ENCODE data around the gene CDH13.

The CDH13 gene

GRCh38 chr16:82660075-82660645, 33.4 kb downstream of the CDH13 start:
- no peak for DNase-seq (ENCODE audit: extremely low spot score)
- ChIA-PET CTCF (interaction anchor here (1.2 to 1.5 kb wide), 3 partner anchors 11 to 145 kb away, joined by 3 to 6 read pairs (median 3); no protein-coding TSS in a partner anchor), POLR2A (no interaction called here)
- TF ChIP-seq CTCF (IDR thresholded peaks at IDR 0.05; ENCODE audit: control extremely low read depth, extremely low read depth, low read depth, missing control alignments), result no peak

GRCh38 chr16:82660966-82661365, 34.2 kb downstream of the CDH13 start:
- ChIA-PET CTCF (interaction anchor here (1.2 to 1.5 kb wide), 3 partner anchors 10 to 144 kb away, joined by 3 to 6 read pairs (median 3); no protein-coding TSS in a partner anchor), POLR2A (no interaction called here)
- TF ChIP-seq CTCF (IDR thresholded peaks at IDR 0.05; ENCODE audit: control extremely low read depth, extremely low read depth, low read depth, missing control alignments), result no peak
- DNase-seq (ENCODE audit: extremely low spot score), result no peak

- no peak for DNase-seq (ENCODE audit: extremely low spot score)
- POLR2A ChIA-PET, result no interaction called here
- CTCF ChIA-PET, result interaction anchor here (1.5 to 2.2 kb wide), 3 partner anchors 9 to 24 kb away, joined by 3 to 6 read pairs (median 5); no protein-coding TSS in a partner anchor
- no peak for TF ChIP-seq CTCF (IDR thresholded peaks at IDR 0.05; ENCODE audit: control extremely low read depth, extremely low read depth, low read depth, missing control alignments)
Measured at GRCh38 chr16:82664181-82664580, 37.4 kb downstream of the CDH13 start.

- POLR2A ChIA-PET, result no interaction called here
- no peak for TF ChIP-seq CTCF (IDR thresholded peaks at IDR 0.05; ENCODE audit: control extremely low read depth, extremely low read depth, low read depth, missing control alignments)
- CTCF ChIA-PET, result interaction anchor here (1.5 to 2.2 kb wide), 3 partner anchors 10 to 25 kb away, joined by 3 to 6 read pairs (median 5); no protein-coding TSS in a partner anchor
- no peak for DNase-seq (ENCODE audit: extremely low spot score)
Measured at GRCh38 chr16:82665025-82665424, 38.3 kb downstream of the CDH13 start.

- no peak for TF ChIP-seq CTCF (IDR thresholded peaks at IDR 0.05; ENCODE audit: control extremely low read depth, extremely low read depth, low read depth, missing control alignments)
- CTCF ChIA-PET, result interaction anchor here (0.9 to 1.6 kb wide), 3 partner anchors 12 to 31 kb away, joined by 3 to 4 read pairs (median 3); no protein-coding TSS in a partner anchor
- POLR2A ChIA-PET, result no interaction called here
- DNase-seq (ENCODE audit: extremely low spot score), result no peak
Measured at GRCh38 chr16:82667437-82667836, 40.7 kb downstream of the CDH13 start.

GRCh38 chr16:82668094-82668493, 41.3 kb downstream of the CDH13 start:
- DNase-seq (ENCODE audit: extremely low spot score), result no peak
- ChIA-PET CTCF (interaction anchor here (1.3 to 1.7 kb wide), 2 partner anchors 15 to 28 kb away, joined by 3 to 4 read pairs; no protein-coding TSS in a partner anchor), POLR2A (no interaction called here)
- TF ChIP-seq CTCF (IDR thresholded peaks at IDR 0.05; ENCODE audit: control extremely low read depth, extremely low read depth, low read depth, missing control alignments), result no peak

Data from GM10248 (cell line).